SKM-1 treated with dmso at 0.1 percent for 144 hours (cell line): ENCODE data around the gene EYA4.

Experiments
- DNase-seq: peaks from one replicate; lab custom pipeline; 2025; ENCODE audit not compliant: unreplicated experiment; lab: John Stamatoyannopoulos, UW

Gene EYA4

DNA sequence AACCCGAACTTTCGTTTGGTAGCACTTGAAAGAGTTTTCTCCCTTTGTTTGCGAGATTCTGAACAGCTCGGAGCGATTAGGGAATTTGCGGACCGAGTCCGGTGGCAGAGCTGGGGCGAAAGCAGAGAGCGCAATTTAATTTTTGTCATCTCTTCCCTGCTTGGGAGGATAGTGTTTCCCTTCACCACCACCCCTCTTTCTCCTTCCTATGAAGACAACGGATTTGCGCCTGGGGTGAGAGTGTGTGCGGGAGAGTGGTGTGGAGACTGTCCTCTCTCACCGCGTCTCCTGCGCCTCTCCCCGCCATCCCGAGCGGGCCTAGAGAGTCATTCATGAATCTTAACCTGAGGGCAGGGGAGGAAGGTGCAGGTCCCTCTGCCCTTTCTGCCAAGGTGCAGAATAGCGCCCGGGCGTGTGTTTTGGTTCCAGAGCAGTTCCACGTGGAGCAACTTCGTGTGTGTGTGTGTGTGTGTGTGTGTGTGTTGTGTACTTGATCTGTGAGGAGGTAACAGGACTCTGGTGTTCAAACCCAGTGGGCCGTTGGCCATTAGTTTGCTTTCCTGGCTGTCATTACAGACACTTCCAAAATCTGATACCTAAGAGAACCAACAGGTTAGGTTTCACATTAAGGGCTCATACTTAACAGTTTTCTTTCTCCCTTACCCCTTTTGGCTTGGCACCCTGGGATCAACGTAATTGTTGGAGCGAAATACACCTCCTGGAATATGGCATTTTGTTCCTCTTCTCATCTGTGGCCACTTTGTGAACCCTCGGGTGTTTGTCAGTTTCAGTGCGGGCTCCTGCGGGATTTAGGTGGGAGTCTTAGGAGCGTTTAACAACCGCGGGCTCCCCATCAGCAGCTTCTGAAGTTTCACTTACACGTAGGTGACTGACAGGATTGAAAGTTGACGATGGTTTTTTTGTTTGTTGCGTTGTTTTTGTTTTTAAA lies 1.8 kb downstream of the EYA4 start:
- DNase-seq, result peak; percentile 43

DNA sequence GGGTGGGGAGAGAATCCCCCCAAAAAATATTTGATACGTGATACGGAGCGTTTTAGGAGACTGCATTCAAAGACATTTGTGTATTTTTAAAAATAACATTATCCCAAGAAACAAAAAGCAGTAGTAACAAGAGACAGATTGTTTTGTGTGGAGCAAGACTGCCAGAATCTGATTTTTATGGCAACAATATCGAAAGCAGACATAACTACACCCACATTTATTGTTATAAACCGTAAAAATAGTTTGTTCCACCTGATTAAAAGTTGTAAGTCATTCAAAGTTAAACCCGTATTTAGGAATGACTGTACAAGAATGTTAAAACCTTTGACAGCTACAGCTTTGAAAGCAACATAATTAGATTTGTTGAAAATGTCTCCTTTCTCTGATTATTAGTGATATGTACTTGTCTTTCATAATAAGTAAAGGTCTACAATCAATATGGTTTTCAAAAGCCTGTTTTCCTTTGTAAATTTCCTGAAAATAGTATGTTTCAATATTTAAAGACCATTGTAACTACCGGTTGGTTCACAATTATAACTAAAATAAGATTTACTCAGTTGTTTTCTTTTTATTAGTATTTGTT lies 2.7 kb downstream of the EYA4 start:
- no peak for DNase-seq

DNA sequence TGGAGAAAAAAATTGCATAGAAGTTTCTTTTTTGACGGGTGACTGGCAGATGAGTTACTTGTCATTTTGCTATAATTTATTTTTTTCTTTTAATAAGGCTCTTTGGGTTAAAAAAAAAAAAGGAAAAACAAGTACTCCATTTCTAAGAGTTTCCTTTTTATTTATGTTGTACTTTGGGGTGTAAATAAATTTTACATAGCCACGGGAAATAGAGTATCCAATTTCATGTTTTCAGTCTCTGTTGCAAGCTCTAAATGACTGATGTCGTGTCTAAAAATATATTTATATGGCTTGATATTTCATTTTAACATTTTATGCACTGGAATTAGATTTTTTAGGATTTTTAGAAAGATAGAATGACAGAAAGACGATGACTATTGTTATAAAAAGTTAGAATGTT lies 3.4 kb downstream of the EYA4 start:
- no peak for DNase-seq

DNA sequence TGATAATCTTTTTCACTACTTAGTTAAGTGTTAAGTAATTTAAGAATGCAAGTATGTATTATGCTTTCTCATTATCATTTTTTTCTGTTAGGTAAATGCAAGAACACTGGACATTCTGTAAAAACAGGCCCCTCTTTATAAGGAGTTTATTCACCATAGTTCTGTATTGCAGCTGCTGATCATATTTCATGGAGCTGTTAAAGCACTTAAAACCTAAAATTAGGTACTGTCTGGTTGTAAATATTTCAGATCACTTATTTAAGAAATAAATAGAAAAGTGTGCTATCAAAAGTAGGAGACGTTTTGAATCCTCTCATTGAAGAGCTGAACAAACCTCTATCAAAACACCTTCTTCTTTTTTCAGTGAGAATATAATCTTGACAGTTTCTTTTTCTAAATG lies 3.9 kb downstream of the EYA4 start:
- DNase-seq, result no peak

DNA sequence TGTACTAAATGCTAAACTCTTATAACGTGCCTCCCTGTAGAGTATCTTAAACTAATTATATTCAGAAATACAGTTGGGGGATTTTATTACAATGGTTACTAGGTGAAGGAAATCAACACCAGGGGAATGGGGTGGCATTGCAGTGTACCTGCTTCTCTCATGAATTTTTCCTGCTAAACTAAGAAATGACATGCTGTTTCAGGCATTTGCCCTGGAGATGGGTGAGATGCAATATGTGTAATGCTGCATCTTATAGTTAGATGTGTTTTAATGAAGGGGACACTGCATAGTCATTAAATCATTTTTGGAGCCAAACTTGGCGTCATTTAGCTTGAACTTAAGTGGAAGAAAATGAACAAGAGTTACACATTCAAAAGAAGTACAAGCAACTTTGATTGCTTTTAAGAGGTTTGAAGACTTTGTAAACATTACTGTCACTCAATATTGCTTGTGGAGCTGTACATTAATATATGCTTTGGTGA lies 4.3 kb downstream of the EYA4 start:
- DNase-seq, result no peak

DNA sequence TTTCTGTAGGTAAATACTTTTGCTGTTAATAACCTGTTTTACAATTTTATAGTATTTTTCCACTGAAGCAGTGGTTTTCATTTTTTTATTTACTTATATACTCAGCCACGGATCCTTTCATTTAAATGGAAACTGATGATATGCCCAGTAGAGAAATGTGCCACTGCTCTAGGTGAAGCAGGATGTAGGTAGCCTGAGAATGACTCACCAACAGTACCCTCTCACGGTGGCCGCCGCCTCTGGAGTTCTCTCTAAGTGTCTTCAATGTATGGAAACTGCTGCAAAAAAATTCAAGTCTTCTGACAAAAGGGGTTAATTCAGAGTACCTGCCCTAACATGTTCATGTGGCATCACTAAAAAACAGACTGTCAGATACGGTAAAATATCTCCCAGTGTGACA lies 6.4 kb downstream of the EYA4 start:
- DNase-seq, result no peak

DNA sequence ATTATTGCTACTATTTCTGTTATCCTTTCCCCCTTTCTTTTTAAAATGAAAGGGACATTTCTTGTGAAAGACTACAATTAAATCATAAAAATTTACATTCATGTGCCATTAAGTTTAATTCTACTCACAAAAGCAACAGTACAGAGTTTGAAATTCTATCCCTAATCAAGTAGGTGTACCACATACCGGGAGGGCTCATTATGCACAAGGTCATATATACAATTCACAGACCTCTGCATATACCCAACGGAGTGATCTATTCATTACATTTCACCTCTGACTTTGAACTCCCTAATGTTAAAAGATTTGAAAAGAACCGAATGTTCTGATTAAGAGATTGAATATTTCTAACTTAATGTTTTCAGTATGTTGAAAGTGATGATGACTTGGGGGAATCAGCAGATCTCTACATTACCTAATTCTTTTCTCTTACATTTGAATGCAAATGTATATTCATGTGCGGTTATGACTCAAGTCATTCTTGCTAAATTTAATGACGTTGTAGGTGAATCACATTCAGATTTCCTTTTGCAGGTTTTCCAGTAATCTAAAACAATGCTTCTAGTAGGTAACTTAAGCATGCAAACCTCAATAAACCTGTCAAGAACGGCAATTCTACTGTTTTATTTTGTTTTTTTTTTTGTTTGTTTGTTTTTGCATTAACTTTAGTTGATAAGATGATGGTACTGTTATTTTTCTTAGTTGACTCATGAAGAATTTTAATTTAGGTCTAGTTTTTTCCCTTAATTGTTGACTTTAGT lies 7.3 kb downstream of the EYA4 start:
- no peak for DNase-seq

DNA sequence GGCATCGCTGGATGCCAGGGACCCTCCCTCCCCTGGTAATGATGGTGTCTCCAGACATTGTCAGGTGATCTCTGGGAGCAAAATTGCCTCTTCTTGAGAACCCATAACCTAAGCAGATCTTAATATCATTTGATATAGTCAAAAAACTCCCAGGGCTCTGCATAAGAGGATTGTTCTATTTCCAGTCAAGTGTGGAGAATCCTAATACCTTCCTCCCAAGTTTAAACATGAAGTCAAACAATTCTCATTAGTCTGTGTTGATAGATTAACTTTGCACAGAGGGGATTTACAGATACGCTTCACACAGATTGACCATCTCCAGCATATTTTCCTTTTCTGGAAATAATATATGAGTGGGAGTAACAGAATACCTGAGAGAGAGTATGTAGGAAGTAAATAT lies 10.5 kb downstream of the EYA4 start:
- DNase-seq, result no peak

DNA sequence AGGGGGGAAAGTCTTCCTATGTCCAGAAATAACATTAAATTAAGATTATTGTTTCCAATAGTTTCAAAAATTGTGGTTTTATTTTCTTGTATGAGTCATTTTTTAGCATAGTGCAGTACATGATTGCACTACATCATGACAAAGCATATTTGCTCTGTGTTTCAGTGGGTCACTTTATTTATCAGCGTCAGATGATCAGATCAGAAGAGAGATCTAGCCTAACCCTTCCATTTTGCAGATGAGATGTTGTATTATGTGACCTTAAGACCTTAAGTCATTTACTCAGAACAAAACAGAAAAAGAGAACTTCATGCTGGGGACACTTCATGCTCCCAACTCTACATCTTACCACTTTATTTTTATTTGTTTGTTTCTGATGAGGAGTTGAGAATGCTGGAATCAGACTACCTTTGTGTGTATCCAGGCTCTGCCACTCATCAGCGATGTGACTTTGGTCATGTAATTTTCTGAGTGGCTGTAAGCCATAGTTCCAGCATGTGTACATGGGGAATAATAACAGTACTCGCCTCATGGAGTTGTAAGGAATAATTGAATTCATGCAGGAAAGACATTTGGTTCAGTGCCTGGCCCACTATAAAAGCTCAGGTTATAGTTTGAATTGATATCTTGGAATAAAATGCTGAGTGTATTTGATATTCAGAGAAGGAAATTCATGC lies 13.5 kb downstream of the EYA4 start:
- DNase-seq, result peak; percentile 13

DNA sequence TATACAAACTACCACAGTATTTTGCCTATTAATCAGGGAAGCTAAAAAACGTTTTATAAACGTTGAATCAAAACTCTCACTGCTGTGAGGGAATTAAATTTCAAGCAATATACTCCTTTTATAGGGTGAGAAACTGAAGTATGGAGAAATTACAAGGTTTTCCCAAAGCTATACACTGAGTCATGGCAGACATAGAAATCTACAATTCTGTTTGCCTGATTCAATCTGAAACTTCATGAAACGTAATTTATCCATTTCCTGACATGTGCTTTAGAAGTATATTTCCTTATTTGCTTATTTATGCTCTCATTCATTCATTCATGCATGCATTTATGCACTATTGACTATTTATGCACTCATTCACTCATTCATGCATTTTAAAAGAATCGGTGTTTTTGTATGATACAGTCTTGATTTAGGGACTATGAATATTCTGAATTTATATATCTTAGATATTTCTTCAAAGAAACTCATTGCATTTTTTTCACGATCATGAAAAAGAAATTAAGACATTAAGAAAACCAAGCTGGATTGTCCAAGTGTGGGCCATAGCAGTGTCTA lies 16.5 kb downstream of the EYA4 start:
- DNase-seq, result no peak

DNA sequence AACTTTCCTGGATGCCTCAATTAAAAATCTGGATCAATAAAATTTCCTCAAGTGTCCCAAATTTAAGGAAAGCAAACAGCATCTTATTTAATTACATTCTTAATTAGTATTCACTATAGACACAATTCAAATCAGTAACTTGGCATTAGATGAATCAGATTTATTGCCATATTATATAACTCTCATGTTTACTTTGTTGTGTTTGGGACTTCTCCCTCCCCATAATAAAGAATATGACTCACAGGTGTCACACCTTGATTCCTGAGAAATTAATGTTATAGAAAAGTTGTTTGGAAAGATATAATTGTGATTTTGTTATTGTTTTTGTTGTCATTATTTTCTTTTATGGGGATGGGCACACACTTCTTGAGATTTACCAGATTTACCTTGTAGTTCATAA lies 18.4 kb downstream of the EYA4 start:
- no peak for DNase-seq

DNA sequence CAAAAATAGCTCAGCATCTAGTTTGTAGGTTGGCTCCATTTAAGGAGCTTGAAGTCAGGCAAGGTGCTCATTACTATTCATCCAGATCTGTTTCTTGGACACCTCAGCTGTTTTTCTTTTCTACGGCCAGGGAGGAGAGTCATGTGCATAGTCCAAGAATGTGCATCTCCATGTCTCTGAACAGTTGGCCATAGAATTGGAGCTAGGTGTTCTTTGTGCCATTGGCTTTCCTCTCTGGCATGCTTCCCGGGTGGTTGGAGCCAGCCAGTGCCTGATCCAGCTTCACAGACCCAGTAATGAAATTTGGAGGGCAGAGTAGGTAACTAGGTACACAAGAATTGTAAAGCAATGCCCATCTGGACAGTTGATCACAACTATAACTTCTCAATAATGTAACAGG lies 21.6 kb downstream of the EYA4 start:
- DNase-seq, result no peak

DNA sequence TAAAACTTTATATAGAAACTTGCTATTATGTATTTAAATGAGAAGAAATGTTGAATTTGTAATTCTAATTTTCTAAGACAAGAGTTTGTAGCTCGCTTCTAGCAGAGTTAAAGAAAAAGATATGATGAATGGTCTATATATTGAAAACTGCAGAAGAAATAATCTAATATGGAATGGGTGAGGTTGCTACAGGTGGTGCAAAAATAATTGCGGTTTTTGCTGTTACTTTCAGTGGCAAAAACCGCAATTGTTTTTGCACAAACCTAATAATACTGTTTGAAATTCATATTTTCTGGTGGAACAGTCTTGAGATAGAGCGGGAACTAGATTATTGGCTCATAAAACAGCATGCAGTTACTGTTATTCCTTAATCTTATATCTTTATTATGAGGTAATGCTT lies 23.9 kb downstream of the EYA4 start:
- DNase-seq, result no peak

DNA sequence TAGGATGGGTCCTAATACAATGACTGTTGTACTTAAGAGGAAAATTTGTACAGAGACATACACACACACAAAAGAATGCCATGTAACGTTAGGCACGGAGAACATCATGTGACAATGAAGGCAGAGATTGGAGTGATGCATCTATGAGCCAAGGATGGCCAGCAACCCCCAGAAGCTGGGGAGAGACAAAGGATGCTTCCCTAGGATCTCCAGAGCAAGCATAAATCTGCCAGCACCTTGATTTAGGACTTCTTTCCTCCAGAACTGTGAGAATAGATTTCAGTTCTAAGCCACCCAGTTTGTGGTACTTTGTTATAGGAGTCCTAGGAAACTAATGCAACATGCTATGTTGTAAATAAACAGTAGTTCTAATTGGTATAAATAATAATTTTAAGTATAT lies 25.0 kb downstream of the EYA4 start:
- DNase-seq, result no peak

DNA sequence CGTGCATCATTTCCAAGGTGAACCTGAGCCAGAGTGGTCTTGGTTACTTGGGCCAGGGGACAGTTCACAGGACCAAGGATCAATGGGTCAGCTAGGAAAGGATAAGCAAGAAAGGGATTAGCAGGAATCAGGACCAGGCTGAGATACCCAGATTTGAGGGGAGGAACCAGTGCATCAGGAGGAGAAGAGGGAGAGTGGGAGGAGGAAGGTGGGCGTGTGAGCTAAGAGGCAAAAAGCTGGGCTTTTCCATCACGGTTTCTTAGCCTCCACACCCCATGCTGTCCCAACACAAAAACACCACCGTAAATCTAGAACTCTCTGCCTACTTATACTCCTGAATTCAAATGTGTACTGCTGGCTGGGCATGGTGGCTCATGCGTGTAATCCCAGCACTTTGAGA lies 27.5 kb downstream of the EYA4 start:
- no peak for DNase-seq

DNA sequence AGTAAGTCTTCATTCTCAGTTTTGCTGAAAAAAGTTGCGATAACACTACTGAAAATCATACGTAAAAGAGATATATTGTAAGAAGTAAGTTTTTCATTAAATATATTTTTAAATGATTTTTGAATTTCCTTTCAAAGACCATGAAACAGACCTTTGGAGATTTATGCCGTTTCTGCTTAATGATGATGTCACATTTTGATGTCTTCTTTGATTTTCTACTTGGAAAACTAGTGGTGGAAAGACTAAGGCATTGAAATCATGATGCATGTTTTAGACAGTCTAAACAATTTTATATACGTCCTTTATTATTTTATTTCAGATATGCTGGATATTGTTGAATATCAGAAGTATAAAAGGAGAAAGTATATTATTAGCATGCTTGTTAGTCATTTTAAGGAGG lies 33.7 kb downstream of the EYA4 start:
- no peak for DNase-seq

DNA sequence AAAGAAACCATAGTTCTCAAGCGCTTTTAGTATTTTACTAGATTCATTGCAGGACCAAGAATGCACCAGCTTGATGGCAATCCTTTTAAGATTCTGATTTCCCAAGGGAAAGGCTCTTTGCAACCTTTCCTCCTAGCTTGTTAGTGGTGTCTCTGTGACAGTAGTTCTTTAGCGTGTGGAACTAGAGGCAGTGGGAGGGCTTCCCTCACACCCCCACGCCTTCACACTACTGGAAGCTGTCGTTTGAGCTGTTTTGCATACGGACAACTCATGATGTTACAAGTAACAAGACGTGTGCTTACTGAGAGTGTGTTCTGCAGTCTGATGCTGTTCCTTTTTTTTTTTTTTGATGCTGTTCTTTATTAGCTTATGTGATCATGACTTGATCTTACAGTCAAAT lies 34.1 kb downstream of the EYA4 start:
- DNase-seq, result no peak

DNA sequence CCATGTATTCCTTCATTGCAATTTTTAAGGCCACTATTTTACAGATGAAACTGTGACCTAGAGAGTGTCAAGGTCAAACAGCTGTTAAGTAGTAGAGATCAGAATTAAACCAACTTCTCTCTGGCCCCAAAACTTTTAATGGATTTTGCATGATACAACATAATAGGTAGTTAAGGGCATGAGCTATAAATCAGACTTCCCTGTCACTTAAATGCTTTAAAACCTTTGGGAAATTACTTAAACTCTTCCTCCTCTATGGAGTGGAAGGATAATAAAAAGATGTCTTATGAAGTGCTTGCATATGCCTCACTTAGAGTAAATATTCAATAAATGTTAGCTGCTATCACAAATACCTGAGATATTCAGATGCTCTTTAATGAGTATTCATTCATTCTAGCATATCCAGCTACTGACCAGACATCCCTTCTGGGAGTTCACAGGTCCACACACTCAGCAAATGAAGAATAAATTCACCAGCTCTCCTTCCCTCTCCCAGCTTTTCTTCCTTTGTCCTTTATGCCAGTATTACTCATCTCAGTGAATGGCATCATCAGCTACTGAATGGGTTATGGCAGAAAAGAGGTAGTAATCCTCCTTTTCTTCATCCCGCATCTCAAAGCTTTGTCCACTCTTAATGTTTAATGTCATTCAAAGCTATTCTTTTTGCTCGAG lies 36.2 kb downstream of the EYA4 start:
- no peak for DNase-seq

DNA sequence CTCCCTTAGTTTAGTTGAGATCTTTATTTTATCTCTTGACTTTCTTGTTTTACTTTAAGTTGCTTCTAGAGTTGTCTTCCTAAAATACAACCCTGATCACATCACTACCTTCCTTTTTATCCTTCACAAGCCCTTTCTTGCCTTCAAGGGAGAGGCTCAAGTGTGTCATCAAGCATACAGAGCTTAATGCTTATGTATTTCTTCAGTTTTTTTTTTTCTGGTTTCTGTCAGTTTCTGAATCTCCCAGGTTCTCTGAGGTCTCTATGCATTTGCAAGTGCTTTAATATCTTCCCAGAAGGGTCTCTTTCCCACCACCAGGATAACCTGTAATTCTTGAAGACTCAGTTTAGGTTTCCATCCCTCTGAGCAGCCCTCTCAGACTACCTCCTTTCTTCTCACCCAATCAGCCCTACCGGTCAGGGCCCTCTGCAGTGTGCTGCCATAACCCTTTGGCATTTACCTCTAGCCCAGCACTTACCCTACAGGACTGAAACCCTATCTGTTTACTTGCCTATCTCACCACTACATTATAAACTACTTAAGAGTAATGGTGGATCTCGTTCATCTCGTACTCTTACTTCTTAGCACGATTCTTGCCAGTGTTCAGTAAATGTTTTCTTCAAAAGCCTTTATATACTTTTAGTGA lies 36.9 kb downstream of the EYA4 start:
- no peak for DNase-seq

DNA sequence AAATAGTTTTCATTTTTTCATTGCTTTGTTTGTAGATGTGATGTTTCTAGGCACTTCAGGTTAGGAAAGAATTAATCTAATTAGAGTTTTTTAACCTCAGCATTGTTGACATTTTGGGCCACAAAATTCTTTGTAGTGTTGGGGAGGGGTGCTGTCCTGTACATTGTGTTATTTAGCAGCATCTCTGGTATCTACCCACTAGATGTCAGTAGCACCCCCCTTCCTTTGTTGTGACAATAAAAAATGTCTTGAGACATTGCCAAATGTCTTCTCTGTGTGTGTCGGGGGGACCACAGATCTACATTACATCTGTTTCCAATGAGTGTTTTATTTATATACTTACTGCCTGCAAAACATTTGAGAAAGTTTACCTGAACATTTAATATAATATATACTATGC lies 45.6 kb downstream of the EYA4 start:
- no peak for DNase-seq
